ENCODE measurements around the gene NQO2. TPM values are rescaled to one million over a fixed set of nuclear protein-coding genes. Genes with fewer than 3 reads are reported as not detected.

NQO2 gene
- total and polyA plus RNA-seq, 2 of the 13 experiments (the other 11 are each of a cell fraction or from before 2014, with no cell fraction given): 32.2 to 56.5 TPM

- ChIA-PET POLR2A (interaction anchor here (0.7 to 1.7 kb wide), 13 partner anchors 10 to 131 kb away, joined by 3 to 25 read pairs (median 5); partner anchors contain the start of gene SERPINB1), CTCF (ENCODE audit: low intra/inter-chr PET ratio, low total read pairs) (no interaction called here)
- H3K4me2 ChIP-seq (ENCODE audit: low read depth, low read length): peak within 1 kb of the TSS; percentile 81
- peaks cover 50% of the 10 kb centered on the region for H3K4me1 ChIP-seq (ENCODE audit: insufficient read depth, low read length)
- ATAC-seq (peak; percentile 87), DNase-seq (ENCODE audit: low spot score) (peak; percentile 38), FAIRE-seq (no peak)
- no peaks in the 10 kb centered on the region for H3K79me2 ChIP-seq (ENCODE audit: insufficient read depth, low read length)
- intact Hi-C loops (cut with micrococcal nuclease; ENCODE audit: unreplicated experiment) (loop anchor here (2.0 kb wide), 1 partner anchor 17 kb away; no protein-coding TSS in a partner anchor), in situ Hi-C loops (cut with HindIII; ENCODE audit: extremely low pct_ligation_motif_present, low pct_unique_long_range_greater_than_20kb) (no loop called here)
- peak within 1 kb of the TSS; percentile 72 for H3K9ac ChIP-seq (ENCODE audit: insufficient read depth, low read depth, low read length)
- H3K4me3 ChIP-seq (replicated peaks in 1 of 3; ENCODE audit: insufficient read depth in 1 of 3, low read depth in 2 of 3, low read length in 3 of 3): peak within 1 kb of the TSS; percentile 61 to 84 (median 68)
- WGBS (ENCODE audit: low lambda C conversion rate): under 1% methylated on average over 39 of the region's 63 CpGs
- H3K36me3 ChIP-seq (replicated peaks in 1 of 2; ENCODE audit: control insufficient read depth in 1 of 2, insufficient read depth in 2 of 2, low read length in 2 of 2): no peaks in the 10 kb centered on the region
- peak within 1 kb of the TSS; percentile 63 for H3K27ac ChIP-seq (ENCODE audit: extremely low read length, insufficient read depth, low read length)
- peaks cover 0 to 8% of the 10 kb centered on the region in 2 experiments; a peak in 1 of 5 replicates for H3K27me3 ChIP-seq (ENCODE audit: control insufficient read depth in 1 of 2, insufficient read depth in 2 of 2, low read length in 2 of 2)
- peak within 1 kb of the TSS; percentile 45 for H2AFZ ChIP-seq (ENCODE audit: low read length)
- no peaks in the 10 kb centered on the region for H3K9me3 ChIP-seq (ENCODE audit: low read length)
- BruUV-seq (replicated peaks): no TSS peak
- H4K20me1 ChIP-seq (ENCODE audit: insufficient read depth, low read length): no peaks in the 10 kb centered on the region
- TF ChIP-seq ZNF343 (CRISPR knock-in tag; IDR thresholded peaks at IDR 0.05) (peak; percentile 70; the same call in 1 of the 2 replicates), ZNF510 (CRISPR knock-in tag; IDR thresholded peaks at IDR 0.05; ENCODE audit: low read depth) (peak; percentile 69; the same call in 1 of the 2 replicates), TERF1 (CRISPR knock-in tag; IDR thresholded peaks at IDR 0.05) (no peak), ZNF768 (CRISPR knock-in tag; IDR thresholded peaks at IDR 0.05) (no peak), SMYD3 (CRISPR knock-in tag; IDR thresholded peaks at IDR 0.05) (no peak), ZNF556 (CRISPR knock-in tag; IDR thresholded peaks at IDR 0.05; ENCODE audit: borderline replicate concordance) (peak; percentile 86), FOXJ3 (CRISPR knock-in tag; IDR thresholded peaks at IDR 0.05; ENCODE audit: borderline replicate concordance) (peak; percentile 36; the same call in 1 of the 2 replicates), KDM1A (CRISPR knock-in tag; IDR thresholded peaks at IDR 0.05) (no peak), ZNF383 (CRISPR knock-in tag; IDR thresholded peaks at IDR 0.05; ENCODE audit: borderline replicate concordance) (0 out of 2 replicates have a peak, but pooled peaks have one; percentile 74), BORCS8-MEF2B (CRISPR knock-in tag; IDR thresholded peaks at IDR 0.05) (peak; percentile 79; the same call in 1 of the 2 replicates), MED13 (CRISPR knock-in tag; IDR thresholded peaks at IDR 0.05) (no peak), NCOA1 (CRISPR knock-in tag; IDR thresholded peaks at IDR 0.05) (no peak), ZNF512 (CRISPR knock-in tag; IDR thresholded peaks at IDR 0.05) (peak; percentile 69; the same call in 1 of the 2 replicates), RARG (CRISPR knock-in tag; IDR thresholded peaks at IDR 0.05; ENCODE audit: low read depth) (no peak), ZNF660 (CRISPR knock-in tag; IDR thresholded peaks at IDR 0.05; ENCODE audit: borderline replicate concordance, low read depth) (no peak), ZNF17 (CRISPR knock-in tag; IDR thresholded peaks at IDR 0.05) (no peak), THAP8 (CRISPR knock-in tag; IDR thresholded peaks at IDR 0.05; ENCODE audit: borderline replicate concordance) (0 out of 2 replicates have a peak, but pooled peaks have one; percentile 59)
Measured at GRCh38 chr6:2971420-2972218, 28.1 kb upstream of the NQO2 start, which contains the start of gene SERPINB6. Gene SERPINB6 (minus strand): TSS chr6:2971567. CDS start chr6:2959332, 12,235 bp downstream.
